T47D (cell line): ENCODE measurements around the gene ADAMTS8.

Experiments used
- DNase-seq, 2 experiments: peaks; one replicate each; pipeline versions ENCODE4 v3.0.0 to v3.0.0-alpha.2; 2011 to 2012; ENCODE audit warnings: low read depth in 1 of 2, low spot score in 1 of 2
- JUND ChIP-seq: IDR thresholded peaks from 2 replicates; pipeline ENCODE4 v1.6.1; 2012; ENCODE audit warnings: low read depth
- in situ Hi-C: cut with HindIII; loops from 2 replicates; pipeline ENCODE4 v1.10.0; 2016; ENCODE audit warnings: low sequenced_read_pairs, low pct_unique_long_range_greater_than_20kb

ADAMTS8 gene

DNA sequence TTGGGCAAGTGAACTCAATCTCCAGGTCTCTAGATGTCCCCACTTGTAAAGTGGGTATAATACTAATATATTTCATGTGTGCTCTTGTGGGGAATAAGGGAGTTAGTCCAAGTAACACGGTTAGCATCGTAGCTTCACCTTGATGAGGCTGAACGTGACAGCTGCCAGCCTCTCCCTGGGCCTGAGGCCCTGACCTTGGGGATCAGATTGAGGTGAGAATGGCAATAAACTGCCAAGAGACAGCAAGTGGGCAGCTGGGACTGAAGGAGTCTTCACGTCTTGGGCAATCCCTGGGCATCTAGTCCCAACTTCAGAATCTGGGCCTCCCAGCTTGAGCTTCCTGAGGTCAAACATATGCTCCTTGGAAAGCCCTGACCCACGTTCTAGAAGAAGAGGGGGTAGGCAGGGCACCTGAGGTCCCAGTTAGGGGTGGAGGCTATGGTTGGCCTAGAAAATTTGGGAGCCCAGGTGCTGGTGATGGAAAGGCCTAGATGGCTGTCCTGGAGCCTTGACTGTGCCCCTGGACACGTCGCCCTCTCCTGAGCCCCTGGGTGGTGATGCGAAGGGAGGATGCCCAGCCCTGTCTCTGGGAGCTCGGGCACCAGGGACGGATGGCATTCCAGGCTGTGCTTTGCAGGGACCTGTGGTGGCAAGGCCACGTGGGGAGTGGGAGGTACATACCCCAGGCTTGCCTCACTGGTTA is 43.5 kb upstream of the ADAMTS8 start:
- in situ Hi-C loops: no loop called here
- no peak for TF ChIP-seq JUND
- no peak for DNase-seq

DNA sequence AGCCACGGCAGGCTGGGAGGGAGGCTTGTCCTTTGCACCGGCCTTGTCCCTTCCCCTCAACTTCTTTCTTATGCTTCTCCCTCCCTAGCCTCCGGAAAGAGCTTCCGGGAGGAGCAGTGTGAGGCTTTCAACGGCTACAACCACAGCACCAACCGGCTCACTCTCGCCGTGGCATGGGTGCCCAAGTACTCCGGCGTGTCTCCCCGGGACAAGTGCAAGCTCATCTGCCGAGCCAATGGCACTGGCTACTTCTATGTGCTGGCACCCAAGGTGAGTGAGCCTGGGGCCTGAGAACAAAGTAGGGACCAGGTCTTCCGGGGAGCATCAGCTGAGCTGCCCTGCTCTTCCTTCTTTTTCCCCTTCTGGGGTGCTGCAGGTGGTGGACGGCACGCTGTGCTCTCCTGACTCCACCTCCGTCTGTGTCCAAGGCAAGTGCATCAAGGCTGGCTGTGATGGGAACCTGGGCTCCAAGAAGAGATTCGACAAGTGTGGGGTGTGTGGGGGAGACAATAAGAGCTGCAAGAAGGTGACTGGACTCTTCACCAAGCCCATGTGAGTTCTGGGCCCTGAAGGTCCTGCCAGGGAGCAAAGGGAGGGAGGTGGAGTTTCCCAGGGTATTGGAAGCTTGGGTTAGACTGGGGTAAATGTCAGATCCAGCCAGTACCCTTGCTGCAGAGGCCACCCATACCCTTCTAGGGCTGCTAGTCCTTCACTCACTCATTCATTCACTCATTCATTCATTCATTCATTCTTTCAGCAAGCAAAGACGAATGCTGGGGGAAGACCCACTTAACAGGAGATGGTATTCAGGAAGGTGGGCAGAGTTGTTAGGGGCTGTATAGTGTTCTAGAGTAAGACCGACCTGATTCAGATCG is 42.7 kb upstream of the ADAMTS8 start:
- TF ChIP-seq JUND: no peak
- DNase-seq: no peak
- in situ Hi-C loops: no loop called here

DNA sequence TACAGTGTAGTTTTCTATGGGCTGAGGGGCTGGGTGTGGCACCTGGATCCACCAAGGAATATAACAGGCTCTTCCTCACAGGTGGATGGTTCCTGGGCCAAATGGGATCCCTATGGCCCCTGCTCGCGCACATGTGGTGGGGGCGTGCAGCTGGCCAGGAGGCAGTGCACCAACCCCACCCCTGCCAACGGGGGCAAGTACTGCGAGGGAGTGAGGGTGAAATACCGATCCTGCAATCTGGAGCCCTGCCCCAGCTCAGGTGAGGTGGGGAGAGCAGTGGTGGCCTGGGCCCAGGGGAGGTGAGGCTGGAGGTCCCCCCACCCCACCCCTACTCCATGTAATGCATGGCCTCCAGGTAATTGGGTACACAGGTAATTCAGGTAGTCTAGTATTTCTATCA is 40.8 kb upstream of the ADAMTS8 start:
- no peak for DNase-seq
- TF ChIP-seq JUND: no peak
- in situ Hi-C loops: no loop called here

DNA sequence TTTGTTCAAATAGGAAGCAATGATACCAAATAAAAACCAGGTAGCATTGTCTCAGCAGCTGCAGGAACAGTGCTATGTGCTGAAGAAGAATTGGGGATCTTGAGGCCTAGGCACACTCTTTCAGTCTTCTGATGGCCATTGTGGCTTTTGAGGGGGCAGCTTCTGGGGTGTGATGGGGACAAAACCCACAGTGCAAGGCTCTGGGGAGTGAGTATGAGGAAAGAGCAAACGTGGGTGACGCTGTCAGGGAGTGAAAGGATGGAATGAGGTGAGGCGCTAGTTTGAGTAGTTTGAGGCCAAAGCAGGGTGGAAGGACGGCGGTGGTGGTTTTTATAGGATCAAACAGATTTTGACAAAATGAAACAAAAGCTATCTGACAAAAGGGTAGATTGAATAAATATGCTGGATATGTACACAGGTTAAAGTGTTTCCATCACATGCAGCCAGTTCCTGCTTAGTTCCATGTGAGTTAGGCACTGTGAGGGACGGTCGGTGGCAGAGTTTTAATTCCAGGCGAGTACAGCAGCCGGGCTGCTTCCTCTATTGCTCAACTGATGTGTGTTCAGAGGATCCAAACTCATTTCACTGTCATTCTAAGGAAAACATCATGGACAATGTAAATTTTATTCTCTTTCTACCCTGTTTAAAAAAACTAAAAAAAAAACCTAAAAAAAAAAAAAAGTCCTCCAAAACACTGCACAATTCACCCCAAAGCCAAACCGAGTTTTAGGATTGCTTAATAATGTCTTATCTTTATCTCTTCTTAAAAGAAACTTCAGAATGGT is 38.9 kb upstream of the ADAMTS8 start:
- TF ChIP-seq JUND: no peak
- no peak for DNase-seq
- in situ Hi-C loops: no loop called here

DNA sequence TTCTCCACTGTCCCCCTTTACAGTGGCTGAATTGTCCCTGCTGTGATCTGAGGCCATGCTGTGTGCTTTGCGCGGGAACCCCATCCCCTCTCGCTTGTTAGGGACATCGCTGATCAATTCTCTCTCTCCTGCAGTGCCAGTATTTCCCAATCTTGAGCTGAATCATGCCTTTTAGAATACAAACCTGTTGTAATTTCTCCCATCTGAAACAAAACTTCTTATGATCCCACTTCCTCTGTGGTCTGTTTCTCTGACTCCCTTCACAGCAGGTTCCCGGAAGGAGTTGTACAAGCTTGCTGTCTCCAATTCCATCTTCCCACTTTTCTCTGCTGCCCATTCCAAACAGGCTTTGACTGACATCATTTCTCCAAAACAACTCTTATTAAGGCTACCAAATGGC is 36.9 kb upstream of the ADAMTS8 start:
- no peak for DNase-seq
- in situ Hi-C loops: no loop called here

DNA sequence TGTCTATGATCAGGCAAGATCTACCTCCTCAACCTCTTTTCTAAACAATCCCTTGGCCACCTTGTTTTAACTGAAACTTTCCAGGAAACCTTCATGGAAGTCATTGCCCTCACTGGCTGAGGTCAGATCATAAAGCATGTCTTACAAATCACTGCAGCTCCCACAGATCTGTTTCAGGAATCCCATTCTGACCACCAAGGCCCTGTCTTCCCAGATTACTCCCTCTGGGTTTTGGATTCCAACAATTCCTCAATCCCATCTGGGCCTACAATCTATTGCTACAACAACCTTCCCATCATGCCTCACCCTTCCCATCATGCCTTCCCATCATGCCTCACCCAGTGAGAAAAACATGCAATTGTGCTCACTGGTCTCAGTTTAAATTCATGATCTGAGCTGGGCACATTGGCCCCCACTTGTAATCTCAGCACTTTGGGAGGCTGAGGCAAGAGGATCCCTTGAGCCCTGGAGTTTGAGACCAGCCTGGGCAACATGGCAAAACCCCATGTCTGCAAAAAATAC is 35.9 kb upstream of the ADAMTS8 start:
- no peak for DNase-seq
- in situ Hi-C loops: no loop called here
- no peak for TF ChIP-seq JUND

More for the DNA sequence above, 36.9 kb upstream of the ADAMTS8 start:
- TF ChIP-seq JUND: no peak

DNA sequence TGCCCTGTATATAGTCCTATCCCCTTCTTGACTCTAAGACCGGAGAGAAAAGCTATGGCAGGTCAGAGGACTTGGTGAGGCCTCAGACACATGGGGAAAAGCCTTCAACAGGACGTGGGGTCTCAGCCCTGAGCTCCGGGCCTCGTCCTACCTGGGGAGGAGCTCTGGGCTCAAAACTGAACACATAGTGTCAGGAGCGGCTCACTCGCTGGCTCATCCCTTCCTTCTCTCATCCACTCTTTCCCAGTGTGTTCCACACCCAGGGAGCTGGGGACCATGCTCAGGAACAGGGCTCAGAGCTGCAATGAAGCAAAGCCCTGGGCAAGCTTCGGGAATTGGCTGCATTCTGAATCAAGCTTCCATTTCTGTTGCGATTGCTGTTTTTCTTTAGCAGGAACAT is 34.5 kb upstream of the ADAMTS8 start:
- in situ Hi-C loops: no loop called here
- no peak for TF ChIP-seq JUND
- DNase-seq: no peak

DNA sequence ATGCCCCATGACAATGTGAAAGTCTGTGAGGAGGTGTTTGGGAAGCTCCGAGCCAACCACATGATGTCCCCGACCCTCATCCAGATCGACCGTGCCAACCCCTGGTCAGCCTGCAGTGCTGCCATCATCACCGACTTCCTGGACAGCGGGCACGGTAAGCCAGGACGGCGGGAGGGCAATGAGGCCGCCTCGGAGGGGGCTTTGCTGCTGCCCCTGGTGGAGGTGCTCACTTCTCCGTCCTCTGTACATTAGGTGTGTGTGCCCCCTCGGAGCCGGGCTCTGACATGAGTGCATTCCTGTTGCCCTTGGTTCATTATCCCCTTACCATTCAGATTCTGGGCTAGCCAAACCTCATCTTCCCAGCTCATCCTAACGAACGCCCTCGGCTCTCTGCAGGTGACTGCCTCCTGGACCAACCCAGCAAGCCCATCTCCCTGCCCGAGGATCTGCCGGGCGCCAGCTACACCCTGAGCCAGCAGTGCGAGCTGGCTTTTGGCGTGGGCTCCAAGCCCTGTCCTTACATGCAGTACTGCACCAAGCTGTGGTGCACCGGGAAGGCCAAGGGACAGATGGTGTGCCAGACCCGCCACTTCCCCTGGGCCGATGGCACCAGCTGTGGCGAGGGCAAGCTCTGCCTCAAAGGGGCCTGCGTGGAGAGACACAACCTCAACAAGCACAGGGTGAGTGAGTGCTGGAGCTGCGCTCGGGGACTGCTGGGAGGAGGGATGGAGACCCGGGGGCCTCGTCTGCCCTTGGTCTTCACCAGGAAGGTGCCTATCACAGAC is 33.9 kb upstream of the ADAMTS8 start:
- in situ Hi-C loops: no loop called here
- DNase-seq: no peak
- no peak for TF ChIP-seq JUND

DNA sequence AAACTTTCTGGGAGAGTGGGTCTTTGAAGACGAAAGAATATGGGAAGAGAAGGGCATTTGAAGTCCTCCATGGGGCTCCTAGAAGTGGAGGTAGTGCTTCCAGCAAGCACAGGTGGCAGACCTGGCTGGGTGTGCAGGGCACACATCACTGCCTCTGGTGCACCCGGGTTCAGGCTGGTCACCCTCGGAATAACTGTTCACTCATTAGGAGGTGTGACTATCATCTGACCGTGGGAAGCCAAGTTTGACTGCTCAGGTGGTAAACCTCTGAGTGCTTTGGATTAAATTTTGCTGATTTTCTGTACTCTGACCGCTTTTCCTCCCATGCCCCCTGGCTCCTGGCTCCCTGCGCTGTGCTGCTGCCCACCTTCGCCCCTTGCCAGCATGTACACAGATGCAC is 31.1 kb upstream of the ADAMTS8 start:
- TF ChIP-seq JUND: no peak
- in situ Hi-C loops: no loop called here
- no peak for DNase-seq

DNA sequence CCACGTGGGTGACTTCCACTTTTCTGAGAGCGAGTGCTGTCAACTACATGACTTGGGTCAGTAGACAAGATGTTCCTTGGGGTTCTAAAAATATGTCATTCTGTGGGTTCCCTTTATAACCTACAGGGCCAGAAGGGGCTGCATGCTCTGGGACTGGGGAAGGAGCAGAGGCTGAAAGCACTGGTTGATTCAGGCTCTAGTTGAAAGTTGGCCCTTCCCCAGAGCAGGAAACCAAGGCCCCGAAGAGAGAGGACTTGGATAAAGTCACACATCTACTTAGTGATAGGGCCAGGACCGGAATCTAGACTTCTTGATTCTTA is 30.0 kb upstream of the ADAMTS8 start:
- TF ChIP-seq JUND: no peak
- no peak for DNase-seq
- in situ Hi-C loops: no loop called here

DNA sequence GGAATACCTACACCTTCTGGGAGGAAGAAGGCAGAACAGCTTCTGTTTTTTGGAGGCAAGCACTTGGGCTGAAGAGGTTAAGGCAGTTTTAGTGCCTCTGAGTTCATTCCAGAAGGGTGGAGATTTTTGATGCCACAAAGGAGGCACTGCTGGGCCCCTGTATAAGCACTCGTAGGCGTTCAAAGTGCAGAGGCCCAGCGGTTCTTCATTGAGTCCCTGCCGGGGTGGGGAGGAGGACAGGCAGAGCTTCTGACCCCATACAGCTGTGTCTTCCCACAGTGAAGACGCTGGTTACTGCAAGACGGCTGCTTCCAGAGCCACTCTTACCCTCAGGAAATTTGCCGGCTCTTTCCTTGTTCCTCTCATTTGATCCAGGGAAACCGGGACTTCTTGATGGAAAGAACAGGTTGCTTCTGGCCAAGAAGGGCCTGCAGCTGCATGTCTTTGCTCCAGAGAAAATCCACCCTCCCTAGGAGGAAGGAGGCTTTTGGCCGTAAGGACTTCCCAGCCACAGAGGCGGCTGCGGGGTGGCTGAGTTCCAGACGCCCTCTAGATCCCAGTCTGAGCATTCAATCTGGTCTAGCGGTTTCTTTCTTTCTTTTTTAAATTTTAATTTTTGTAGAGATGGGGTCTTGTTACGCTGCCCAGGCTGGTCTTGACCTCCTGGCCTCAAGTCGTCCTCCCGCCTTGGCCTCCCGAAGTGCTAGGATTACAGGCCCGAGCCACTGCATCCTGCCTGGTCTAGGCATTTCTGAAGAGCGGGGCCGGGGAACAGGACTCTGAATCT is 29.4 kb upstream of the ADAMTS8 start:
- TF ChIP-seq JUND: no peak
- in situ Hi-C loops: no loop called here
- DNase-seq: no peak
